GM19455 (cell line): Measurements from ENCODE around the gene GPR87.

Experiments
- ATAC-seq: cut with Tn5 transposase; IDR thresholded peaks from one replicate; pipeline ENCODE4 v1.9.1; 2021; ENCODE audit not compliant: unreplicated experiment

Gene GPR87

DNA sequence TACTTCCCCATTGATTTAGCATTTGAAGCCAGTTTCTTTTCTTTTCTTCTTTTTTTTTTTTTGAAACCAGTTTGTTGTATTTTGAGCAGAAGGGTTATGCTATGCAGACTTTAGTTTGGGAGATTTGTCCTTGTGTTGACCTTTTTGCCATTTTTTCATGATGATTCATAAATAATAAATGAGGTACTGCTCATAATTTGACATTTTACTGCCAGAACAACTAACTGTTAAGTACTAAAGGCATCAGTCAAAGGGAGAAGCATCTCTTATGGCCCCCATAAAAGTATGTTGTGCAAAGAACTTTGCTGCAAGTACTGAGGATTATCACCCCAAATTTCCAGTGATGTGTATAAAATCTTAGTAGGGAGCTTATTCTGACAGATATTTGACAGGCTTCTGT is 1.7 kb upstream of the GPR87 start:
- ATAC-seq: no peak

DNA sequence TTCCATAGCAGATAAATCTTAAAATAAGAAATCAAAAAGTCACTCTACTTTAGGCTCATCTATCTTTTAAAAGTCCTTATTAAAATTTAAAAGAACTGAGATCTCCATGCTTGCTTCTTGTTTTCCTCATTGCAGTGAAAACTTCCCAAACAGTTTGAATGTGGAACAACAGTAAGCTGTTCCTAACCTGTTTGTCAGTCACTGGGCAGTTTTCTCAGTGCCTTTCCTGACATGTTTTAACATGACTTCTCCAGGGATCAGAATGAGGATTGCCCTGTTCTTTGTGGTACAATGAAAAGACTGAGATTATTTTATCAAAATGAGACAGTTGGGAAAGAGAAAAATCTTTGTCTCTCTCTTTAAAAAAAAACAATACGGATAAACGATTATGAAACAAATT is 774 bp downstream of the GPR87 start:
- no peak for ATAC-seq

DNA sequence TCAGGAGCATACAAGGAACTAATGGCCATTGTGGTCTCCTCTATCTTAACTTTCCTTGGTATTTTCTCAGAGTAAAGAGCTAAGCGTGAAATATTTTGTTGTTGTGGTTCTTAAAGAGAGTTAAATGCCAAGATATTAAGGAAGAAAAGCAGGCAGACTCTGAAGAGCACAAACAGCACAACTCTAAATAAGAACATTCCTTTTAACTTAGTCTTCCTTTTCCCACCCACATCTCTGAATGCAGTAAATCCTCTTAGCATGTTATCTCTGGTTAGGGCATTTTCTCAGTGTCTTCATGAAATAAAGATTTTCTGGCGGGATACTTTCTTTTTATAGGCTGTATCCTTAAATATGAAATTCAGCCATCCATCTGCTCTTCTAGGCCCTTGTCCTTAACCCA is 1.5 kb downstream of the GPR87 start:
- ATAC-seq: no peak

DNA sequence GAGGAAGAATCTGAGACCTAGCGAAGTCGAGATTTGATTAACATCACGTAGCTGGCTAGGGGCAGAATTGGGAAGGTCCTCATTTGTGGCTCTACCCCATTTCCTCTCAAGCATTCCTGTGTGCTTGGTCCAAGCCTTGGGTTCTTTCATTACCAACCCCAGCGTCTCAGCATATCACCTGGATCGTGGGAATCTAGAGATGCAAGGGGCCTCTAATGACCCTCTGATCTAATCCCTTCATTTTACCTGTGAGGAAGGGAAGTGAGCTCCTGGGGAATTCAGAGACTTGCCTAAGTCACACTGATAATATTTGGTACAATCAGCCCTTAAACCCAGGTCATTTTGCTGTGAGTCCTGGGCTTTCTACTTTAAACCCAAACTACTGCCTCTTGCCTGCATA is 2.0 kb downstream of the GPR87 start:
- no peak for ATAC-seq

DNA sequence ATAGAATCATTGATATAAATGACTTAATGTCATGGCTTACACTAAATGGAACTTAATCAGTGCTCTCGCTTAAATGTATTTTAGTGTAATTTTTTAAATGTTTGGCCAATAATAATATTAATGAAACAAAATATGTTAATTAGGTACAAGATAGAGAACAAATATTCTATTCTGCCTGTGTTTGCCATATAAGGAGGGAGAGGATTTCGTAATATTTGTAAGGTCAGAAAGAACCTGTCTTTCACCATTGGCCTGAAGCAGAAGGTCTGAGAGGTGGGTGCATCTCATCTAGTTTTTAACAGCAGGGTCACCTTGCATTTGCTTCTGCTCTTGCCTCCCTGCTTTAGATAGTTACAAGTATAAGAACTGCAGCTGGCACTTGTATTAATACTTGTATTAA is 2.5 kb downstream of the GPR87 start:
- no peak for ATAC-seq

DNA sequence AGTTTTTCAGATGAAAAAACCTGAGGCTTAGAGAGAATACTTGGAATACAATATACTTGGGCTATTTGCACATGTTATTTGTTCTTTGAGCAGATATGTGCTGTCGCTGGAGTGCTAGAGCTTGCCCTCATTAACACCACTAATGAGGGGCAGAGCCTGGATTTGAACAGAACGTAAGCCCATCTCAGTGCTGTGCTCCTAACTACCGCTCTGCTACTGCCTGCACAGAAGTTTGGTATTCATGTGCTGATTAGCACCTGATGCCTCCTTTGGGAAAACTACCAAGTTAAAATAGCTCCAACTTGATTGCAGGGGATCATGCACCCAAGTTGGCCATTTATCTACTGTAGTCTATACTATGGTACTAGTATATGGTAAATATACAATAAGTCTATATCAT is 3.6 kb downstream of the GPR87 start:
- ATAC-seq: no peak

DNA sequence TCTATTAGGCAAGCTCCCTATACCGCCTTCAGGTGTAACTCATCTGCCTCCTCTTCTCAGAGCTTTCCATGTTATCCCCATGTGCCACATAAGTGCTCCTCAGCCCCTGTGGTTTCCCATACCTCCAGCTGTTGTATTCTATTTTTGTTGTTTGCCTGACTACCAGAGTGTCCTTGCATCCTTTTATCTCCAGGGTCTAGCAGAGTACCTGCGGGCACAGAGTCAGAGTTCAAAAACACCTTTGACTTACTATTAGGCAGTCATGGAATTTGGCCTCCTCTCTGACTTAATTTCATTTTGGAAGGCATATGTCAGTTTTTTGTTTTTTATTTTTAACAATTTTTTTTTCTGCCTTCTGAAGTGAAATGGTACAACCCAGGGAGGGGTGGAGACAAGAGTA is 7.1 kb downstream of the GPR87 start:
- ATAC-seq: no peak

DNA sequence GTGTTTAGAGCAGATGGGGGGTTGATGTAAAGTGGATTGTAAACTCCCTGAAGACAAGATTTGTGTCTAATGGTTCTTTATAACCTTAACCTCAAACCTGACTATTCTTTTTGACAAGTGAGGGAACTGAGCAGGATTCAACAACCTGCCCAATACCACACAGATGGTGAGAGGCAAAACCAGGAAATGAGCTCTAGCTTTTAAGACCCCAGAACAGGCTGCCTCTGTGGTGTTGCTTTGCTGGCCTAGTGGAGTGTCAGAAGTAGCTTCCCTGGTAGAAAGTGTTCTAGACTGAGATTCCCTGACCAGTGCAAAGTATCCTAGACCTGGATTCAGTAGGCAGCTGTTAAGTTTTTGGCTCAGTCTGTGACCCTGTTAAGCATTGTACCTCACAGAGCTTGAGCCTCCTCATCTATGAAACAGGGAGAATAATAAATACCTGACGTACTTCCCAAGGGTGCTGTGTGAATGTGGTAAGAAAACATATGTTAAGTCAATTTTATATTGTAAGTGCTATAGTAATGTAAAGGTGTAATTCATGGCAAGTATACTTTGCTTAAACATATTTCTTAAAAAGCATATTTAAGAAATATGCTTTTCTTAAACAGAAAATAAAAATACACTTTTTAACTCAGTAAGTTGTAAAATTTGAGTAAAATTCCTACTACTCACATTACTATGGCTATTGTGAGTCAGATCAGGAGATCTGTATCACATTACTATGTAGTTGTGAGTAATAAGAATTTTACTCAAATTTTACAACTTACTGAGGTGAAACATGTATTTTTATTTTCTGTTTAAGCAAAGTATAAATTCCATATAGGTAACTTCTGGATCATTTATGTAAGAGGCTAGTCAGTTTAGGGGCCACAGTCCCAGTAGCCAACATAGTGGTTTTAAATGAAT is 8.8 kb downstream of the GPR87 start:
- ATAC-seq: no peak

DNA sequence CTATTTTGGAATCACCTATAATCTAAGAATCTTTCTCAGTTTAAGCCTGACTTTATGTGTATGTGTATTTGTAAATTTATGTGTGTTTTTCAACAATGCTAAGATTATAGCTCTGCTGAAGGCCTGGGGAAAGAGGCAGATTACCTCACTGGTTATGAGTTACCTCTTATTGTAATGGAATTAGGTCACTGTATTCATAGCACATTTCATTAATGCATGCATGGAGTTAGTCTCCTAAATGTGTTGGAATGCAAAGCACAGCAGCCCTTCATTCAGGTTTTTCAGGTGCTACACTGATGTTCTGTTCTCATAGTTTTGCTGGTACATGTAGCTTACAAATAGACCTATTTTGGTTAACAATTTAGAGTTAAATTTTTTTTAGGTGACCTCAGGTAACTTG is 9.5 kb downstream of the GPR87 start:
- no peak for ATAC-seq

DNA sequence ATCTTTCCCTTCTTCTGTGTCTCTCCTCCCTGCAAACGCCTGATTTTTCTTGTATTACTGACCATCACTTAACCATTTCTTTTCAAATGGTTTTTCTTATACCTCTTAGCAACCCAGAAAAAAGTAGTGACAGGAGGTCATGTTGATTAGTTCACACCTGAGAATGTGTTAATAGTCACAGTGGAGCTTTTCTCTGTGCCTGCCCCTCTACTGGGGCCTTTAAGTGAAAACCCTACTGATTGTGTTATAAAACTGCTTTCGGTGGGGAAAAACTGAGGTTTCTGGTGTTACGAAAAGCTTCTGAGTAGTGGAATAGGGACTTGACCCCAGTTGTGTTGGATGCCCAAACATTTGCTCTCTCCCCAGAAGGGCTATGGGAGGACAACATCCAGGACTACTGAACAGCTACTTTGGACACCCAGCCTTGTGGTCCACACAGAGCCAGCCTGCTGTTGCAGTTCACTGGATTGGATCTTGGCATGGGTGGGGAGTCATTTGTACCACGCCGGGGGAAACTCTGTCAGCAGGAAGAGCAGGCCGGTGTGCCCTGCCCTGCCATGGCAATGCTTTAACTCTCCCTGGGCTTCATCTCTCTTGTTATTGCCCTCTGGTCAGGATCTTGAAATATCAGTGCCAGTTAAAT is 10.3 kb downstream of the GPR87 start:
- ATAC-seq: no peak

DNA sequence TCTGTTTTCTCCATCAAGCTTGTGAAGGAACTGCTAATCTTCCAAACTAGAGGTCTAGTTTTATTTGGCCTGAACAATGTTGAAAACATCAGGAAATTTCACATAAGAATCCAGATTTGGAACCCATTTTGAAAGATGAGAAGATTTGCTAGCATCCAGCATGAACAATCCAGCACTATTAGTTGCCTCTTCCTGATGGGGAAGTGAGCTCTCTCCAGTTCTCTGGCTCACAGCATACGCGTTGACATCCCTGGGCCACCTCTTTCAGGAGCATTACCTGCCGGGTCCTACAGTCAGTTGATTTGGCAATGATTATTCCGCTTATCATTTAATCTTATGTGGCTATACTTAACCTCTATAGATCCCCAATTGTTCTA is 10.9 kb downstream of the GPR87 start:
- ATAC-seq: no peak

DNA sequence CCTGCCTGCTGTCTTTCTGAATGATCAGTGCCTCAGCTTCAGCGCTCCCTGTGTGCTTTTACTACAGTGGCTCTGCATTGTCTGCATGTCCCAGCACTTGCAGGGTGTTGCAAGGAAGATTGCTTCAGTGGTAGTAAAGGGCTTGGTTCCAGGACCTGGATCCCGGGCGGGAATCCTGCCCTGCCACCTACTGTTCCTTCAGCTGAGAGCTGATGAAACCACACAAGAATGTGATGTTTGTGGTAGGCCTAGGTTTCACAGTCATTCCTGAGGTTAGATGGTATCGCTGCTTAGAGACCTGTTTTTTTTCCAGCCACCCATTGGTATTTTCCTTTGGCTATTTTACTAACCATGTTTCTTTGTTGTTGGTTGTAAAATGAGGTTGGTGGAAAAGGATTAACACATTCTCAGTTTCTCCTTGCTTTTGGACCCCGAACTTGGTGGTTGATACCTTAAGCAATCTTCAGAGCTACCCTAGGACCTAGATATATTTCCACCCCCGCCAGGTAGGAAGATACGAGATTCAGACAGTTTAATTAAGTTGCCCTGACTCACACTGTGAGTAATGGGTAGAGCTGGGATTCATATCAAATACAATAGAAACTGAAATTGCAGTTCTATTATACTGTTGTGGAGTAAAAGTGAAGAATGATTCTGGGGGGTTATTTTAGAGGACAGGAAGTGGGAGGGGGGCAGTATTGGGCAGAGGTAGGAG is 11.4 kb downstream of the GPR87 start:
- no peak for ATAC-seq

DNA sequence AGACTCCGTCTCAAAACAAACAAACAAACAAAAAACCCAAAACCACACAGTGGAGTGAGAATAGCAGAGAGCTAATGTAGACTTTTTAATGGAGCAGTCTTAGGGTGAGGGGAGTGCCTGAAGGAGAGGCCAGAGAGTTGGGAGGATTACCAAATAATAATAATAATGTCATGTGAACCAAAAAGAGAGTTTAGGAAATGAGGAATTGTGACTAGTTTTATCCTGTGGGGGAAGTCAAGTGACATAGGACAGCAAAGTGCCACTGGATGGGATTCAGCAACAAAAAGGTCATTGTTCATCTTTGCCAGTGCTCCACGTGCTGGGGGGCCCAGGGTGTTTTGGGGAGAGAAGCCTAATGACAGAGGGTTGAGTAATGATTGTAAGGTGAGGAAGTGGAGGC is 12.9 kb downstream of the GPR87 start:
- ATAC-seq: no peak

DNA sequence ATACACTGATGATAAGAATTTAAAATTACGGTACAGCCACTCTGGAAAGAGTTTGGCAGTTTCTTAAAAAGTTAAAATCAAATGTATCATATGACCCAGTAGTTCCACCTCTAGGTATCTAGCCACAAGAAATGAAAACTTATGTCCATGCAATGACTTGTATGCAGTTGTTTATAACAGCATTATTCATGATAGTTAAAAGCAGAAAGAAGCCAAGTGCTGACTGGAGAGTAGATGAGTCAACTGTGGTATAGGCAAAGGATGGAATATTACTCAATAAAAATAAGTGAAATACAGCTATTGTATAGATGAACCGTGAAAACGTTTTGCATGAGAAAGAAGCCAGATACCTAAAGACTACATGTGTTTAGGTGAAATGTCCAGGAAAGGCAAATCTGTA is 14.8 kb downstream of the GPR87 start:
- ATAC-seq: no peak

DNA sequence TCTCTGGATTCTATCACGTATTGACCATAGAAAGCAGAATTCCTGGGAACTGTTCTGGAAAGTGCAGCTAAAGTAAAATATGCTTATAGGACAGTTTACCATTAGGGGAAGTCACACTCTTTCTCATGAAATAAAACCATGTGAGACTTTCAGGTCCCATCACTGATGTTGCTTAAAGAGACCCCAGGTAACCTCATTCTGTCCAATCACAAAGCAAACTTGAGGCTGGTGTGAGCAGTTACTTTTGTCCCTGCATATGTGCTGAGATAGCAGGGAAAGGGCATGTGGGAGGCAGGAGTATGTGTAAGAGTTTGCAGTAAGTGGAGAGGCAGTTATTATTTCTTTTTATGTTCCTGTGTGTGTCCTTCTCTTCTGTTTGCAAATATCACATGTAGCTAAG is 16.1 kb downstream of the GPR87 start:
- ATAC-seq: no peak

DNA sequence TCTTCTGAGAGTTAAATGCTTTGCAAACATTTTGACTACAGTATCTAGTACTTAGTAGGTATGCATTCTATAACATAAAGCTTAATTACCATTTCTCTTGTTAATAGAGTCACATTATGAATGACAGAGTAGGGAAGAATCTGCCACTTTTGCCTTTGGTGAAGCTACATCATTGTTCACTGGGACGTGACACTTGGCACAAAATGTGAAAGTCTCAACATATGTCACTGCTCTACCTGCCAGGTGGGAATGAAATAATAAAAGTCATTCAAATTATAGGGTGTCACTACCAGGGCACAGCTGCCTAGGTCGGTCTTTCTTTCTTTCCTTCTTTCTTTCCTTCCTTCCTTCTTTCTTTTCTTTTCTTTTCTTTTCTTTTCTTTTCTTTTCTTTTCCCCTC is 17.6 kb downstream of the GPR87 start:
- no peak for ATAC-seq

DNA sequence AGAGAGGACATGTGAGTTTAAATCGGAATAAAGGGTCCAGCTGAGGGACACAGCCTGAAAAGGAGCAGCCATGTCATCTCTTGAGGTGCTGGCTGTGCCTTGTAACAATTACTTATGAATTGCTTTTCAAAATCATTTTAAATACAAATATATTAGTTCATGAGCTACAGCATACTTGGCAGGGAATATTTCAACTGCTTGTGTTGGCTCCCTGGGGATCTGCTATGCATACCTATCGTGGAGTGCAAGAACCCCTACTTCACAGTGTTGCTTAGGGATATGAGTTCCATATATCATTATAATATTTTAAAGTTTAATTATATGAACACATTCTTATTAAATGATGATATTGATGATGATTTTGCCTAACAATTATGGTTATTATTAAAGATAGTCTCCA is 19.2 kb downstream of the GPR87 start:
- no peak for ATAC-seq

DNA sequence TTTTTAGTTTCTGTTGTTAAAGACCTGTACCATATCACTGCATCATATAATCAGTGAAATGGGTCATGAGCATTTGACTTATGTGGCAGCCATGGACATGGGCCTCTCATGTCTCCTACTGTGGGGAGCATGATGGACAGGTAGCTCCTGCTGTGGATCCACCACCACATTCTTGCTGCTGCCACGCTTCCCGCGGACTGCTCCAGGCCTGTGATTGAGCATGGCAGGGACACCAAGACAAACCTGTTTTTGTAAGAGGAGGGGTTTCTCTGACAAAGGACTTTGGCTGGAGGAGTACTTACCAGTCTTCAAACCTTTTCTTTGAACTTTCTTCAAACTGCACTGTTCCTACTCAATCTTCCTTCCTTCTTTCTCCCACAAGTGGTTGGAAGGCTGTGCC is 20.4 kb downstream of the GPR87 start:
- no peak for ATAC-seq

DNA sequence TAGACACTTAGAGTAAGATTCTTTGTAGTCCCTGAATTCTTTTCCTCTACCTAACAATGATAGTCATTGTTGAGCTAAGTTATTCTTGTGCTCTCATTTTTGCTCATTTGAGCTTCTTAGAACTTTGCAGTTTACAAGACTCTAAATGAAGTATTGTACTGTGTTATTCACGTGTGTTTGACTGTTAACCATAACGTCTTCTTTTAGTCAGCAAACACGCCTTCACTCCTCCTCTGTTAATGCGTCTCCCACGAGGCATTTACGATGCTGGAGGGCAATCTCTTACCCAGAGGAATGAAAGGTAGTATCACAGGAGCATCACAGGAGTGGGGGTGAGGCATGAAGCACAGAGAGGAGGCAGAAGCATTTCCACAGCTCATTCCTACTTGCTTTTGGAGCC is 23.5 kb downstream of the GPR87 start:
- ATAC-seq: no peak

DNA sequence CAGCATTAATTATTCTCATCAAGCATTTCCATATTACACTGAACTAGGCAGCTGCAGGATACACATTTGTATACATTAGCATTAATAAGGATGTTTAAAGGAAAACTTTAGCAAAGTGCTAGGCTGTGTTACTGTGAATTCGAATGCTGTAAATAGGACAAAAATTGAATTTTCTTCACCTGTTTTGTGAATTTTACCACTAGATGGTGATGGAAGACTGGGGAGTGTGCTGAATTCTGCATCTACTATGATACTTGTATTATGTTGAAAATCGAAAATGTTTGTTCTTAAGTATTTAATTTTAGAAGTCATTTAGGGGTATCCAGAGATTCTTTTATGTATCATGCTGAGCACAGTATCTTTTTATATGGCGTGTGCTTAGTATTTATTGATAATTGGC is 25.9 kb downstream of the GPR87 start:
- no peak for ATAC-seq

DNA sequence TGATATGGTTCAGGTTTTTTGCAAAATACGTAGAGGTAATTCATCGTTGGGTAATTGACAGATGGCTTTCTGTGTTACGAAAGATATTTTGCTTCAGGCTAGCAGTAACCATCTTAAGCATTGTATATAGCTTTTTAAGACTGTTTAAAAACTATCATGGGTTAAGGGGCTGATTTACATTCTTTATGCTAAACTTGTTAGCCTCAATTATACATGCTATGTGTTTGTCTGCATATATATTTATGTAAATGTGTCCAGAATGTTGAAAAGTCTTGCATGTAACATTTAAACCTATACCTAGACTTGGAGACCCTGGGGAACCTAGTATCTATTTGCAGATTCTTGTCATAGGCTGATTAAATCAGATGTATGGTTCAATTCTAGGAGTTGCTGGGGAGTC is 27.2 kb downstream of the GPR87 start:
- ATAC-seq: no peak

DNA sequence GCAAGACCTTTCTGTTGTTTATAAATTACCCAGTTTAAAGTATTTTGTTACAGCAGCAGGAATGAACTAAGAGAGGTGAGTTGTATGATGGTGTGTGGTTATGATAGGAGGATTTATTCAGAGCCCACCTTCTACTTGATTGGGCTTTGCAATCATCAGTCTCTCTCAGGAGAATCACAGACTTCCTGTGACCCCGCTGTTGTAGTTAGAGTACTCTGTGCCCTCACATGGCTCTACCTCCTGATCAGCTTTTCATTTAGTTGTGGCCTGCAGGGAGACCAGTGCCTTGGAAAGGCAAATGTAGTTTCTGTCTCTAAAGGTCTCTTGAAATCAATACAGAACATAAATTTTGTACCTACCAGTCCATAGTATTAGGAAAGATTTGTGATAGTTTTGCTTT is 30.7 kb downstream of the GPR87 start:
- ATAC-seq: no peak
